Retinal pigment epithelial cell (primary cell): ENCODE results near the gene CHIT1.

Experiments
- DNase-seq: peaks from one replicate; pipeline ENCODE4 v3.0.0-alpha.2; 2010; ENCODE audit warnings: low read depth
- H3K4me3 ChIP-seq: 2 replicates; pipeline ENCODE4 v1.5.1; 2011; ENCODE audit warnings: mild to moderate bottlenecking, low read length, control low read depth, moderate library complexity
- TF ChIP-seq, protein P1 (sequence below): conservative IDR thresholded peaks from 2 replicates; pipeline ENCODE4 v1.5.1; 2011; ENCODE audit warnings: low read depth, low read length, control low read depth, inconsistent platforms

CHIT1 gene

DNA sequence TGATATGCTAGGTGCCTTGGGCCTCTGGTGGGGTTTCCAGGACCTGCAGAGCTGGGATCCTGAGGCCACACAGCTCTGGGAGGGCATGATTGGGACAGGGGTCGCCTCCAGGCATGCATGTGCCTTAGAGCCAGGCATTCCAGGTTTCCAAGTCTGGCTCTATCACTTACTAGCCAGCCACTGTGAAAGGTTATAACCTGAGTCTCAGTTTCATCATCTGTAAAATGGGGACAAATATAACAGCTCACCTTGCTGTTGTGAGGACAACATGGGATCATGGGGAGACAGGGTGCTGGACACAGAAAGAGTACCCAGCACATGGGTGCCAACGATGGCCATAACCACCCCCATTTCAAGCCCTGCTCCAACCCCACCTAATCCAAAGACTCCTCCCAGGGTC lies 45.6 kb downstream of the CHIT1 start:
- TF ChIP-seq, protein P1, sequence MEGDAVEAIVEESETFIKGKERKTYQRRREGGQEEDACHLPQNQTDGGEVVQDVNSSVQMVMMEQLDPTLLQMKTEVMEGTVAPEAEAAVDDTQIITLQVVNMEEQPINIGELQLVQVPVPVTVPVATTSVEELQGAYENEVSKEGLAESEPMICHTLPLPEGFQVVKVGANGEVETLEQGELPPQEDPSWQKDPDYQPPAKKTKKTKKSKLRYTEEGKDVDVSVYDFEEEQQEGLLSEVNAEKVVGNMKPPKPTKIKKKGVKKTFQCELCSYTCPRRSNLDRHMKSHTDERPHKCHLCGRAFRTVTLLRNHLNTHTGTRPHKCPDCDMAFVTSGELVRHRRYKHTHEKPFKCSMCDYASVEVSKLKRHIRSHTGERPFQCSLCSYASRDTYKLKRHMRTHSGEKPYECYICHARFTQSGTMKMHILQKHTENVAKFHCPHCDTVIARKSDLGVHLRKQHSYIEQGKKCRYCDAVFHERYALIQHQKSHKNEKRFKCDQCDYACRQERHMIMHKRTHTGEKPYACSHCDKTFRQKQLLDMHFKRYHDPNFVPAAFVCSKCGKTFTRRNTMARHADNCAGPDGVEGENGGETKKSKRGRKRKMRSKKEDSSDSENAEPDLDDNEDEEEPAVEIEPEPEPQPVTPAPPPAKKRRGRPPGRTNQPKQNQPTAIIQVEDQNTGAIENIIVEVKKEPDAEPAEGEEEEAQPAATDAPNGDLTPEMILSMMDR, result no peak
- DNase-seq, result no peak
- H3K4me3 ChIP-seq, result no peak overlapping the region

DNA sequence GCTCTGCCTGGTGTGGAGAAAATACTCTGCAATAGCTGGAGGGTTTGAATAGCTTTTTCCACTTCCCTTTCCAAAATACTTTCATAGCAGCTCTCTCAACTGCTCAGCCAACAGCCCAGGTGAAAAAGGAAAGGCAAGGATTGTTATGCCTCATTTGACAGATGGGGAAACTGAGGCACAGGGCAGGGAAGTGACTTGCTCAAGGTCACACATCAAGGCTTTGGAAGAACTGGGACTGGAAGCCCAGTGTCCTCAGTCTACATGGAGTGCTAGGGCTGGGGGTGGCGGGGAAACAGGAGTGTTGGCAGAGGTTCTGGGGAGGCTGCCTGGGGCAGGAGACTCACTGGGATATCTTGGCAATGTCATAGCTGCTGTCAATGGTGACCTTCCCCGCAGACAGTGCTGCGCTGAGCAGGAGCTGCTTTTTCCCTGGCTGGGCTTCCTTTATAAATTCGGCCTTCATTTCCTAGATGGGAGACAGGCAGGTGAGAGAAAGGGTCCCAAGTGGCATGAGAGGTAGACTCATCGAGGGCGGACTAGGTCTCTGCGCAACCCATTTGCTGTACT lies 47.0 kb downstream of the CHIT1 start:
- TF ChIP-seq, protein P1, result no peak
- H3K4me3 ChIP-seq, result no peak overlapping the region
- no peak for DNase-seq

DNA sequence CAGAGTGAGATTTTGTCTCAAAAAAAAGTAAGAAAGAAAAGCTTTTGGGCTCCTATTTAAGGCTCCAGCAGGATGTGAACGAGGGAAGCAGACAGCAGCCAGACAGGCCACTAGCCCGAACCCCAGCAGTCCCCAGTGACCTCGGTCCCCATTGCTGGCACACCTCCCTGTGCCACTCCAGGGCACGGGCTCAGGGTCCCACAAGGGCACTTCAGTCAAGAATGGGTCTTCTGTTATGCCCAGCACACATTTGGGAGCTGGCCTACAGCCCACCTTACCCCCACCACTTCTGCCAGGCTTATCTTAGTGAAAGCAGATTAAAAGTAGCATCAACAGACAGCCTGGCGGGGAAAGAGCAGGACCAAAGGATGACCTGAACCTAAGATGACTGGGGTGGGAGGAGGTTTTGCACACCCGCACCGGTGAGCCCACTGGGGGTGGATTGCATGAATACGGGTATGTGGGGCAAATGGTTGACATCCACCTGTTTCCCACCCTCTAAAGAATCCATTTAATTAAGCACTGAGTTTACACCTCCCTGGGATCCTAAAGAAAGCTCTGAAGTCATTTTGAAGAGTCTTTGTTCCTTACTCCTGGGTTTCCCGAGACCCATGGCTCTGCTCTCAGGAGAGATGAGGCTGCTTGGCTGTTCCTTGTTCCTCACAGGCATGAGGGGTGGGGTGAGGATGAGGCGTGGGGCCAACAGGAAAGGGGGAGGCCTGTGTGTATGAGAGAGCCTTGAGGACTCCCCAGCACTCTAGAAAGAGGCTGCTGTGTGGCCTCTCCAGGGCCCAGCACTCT lies 47.7 kb downstream of the CHIT1 start:
- no peak overlapping the region for H3K4me3 ChIP-seq
- TF ChIP-seq, protein P1, result no peak
- no peak for DNase-seq

DNA sequence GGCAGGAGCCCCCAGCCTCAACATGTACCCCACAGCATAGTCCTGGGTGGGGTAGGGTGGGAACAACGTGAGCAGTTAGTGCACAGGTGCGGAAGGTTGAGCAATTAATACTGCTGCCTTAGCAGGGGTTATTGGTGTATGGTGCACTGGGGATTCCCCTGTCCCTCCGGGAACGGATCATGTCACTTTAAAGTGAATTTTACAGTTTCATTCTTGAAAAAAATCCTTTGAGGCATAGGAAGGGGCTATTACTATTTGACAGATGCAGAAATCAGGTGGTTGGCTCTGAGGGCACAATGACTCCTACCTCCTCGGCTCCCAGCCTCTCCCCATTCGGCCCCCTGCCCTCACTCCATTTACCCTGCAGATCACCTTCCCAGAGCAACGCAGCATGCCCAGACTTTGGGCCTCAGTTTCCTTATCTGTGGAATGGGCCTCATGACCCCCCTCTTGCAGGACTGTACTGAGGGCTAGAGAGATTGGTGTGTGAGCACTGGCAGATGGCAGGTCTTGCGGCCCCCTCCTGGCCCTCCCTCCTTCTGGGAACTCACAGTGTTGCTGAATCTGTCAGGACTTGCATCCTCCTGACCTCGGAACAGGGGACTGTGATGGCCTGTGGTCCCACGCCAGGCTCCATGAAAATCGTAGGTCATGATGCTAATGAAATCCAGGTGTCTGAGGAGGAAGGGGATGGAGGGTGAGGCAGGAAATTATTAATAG lies 48.7 kb downstream of the CHIT1 start:
- no peak overlapping the region for H3K4me3 ChIP-seq
- DNase-seq, result no peak
- TF ChIP-seq, protein P1, result no peak

DNA sequence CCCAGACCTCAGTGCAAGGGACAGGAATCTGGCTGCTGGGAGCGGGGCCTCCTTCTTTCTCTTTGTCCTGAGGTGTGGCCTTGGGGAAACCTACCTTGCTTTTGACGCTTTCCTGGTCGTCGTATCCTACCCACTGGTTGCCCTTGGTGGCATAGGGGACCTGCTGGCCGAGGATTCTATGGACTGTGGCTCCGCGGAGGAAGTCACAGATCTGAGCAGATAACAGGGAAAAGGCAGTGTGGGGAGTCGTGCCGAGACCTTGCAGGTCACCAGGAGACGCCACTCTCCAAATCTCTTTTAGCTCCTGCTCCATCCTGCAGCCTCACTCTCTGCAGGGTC lies 49.8 kb downstream of the CHIT1 start:
- no peak for DNase-seq
- no peak overlapping the region for H3K4me3 ChIP-seq

DNA sequence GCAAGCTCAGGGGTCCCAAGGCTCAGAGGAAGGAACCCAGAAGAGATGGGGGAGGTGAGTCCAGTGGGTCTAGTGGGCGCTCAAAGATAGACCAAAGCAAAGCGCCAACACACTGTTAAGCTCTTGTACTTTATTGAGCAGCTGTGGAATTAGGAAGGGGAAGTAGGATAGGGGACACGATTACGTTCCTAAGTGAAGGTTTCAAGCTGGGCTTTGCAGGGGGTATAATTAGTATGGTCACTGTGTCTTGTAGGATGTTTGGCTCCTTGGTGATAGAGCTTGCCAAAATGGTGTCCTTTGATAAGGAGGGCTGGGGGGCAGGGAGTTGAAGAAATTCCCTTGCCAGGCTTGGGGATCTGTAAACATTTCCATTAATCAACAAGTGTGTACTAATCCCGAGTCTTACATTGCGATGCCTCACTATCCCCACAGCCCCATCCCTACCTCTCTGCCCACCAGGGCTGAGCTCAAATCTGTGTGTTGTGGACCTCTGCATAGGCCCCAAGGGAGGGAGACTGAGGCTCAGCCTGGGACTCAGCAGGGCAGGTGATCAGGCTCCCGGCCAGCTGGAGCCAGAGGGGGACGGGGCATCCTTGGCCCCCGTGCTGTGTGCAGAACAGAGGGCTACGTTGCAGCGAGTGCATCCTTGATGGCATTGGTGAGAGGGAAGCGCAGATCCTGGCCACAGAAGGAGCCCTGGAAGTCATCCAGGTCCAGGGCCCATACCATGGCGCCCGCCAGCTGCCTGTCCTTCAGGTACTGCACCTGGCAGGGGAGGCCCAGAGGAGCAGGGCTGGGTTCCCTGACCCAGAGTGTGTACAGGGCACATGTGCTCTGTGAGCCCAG lies 50.4 kb downstream of the CHIT1 start:
- no peak for DNase-seq
- no peak overlapping the region for H3K4me3 ChIP-seq
- TF ChIP-seq, protein P1, result no peak

More for the DNA sequence above, 49.8 kb downstream of the CHIT1 start:
- TF ChIP-seq, protein P1, result no peak
